ENCODE measurements around the gene SGIP1. TPM values are rescaled to one million over a fixed set of nuclear protein-coding genes. Genes with fewer than 3 reads are reported as not detected.
"Not testable (repeated sequence)": the region's sequence is repeated elsewhere in the genome, so short reads cannot be mapped to it uniquely, and the experiment has no call there.

The SGIP1 gene
- total RNA-seq, 3 donors from 2014 or later, result 0.65 to 7.3 (median 0.93) TPM

GRCh38 chr1:66576645-66577044 is 42.7 kb downstream of the SGIP1 start:
- TF ChIP-seq, protein P1, sequence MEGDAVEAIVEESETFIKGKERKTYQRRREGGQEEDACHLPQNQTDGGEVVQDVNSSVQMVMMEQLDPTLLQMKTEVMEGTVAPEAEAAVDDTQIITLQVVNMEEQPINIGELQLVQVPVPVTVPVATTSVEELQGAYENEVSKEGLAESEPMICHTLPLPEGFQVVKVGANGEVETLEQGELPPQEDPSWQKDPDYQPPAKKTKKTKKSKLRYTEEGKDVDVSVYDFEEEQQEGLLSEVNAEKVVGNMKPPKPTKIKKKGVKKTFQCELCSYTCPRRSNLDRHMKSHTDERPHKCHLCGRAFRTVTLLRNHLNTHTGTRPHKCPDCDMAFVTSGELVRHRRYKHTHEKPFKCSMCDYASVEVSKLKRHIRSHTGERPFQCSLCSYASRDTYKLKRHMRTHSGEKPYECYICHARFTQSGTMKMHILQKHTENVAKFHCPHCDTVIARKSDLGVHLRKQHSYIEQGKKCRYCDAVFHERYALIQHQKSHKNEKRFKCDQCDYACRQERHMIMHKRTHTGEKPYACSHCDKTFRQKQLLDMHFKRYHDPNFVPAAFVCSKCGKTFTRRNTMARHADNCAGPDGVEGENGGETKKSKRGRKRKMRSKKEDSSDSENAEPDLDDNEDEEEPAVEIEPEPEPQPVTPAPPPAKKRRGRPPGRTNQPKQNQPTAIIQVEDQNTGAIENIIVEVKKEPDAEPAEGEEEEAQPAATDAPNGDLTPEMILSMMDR (IDR thresholded peaks at IDR 0.05), result no peak
- intact Hi-C loops (cut with DNase I, micrococcal nuclease), result no loop called here
- H3K9me3 ChIP-seq, result no peaks in the 10 kb centered on the region
- ATAC-seq (no peak), DNase-seq (peak in 1 of 3 donors; percentile 14)
- H3K4me3 ChIP-seq, result no peak overlapping the region
- H3K4me1 ChIP-seq (ENCODE audit: low read depth), result no peaks in the 10 kb centered on the region
- H3K36me3 ChIP-seq (ENCODE audit: low read depth), result no peaks in the 10 kb centered on the region

GRCh38 chr1:66578841-66579240 is 44.9 kb downstream of the SGIP1 start:
- TF ChIP-seq, protein P1 (IDR thresholded peaks at IDR 0.05), result no peak
- intact Hi-C loops (cut with DNase I, micrococcal nuclease), result no loop called here
- no peak for ATAC-seq
- DNase-seq, result no peak
- H3K36me3 ChIP-seq (ENCODE audit: low read depth), result no peaks in the 10 kb centered on the region
- H3K4me3 ChIP-seq, result no peak overlapping the region
- no peaks in the 10 kb centered on the region for H3K9me3 ChIP-seq
- no peaks in the 10 kb centered on the region for H3K4me1 ChIP-seq (ENCODE audit: low read depth)

- H3K4me1 ChIP-seq (ENCODE audit: low read depth), result no peaks in the 10 kb centered on the region
- H3K9me3 ChIP-seq, result no peaks in the 10 kb centered on the region
- ATAC-seq (no peak), DNase-seq (no peak)
- no peaks in the 10 kb centered on the region for H3K36me3 ChIP-seq (ENCODE audit: low read depth)
- TF ChIP-seq, protein P1 (IDR thresholded peaks at IDR 0.05), result no peak
- H3K4me3 ChIP-seq, result no peak overlapping the region
- intact Hi-C loops (cut with DNase I, micrococcal nuclease), result no loop called here
These were observed 46.1 kb downstream of the SGIP1 start for GRCh38 chr1:66580081-66580480.

GRCh38 chr1:66583021-66583420 is 49.1 kb downstream of the SGIP1 start:
- Histone ChIP-seq H3K4me3 (no peak overlapping the region), H3K4me1 (ENCODE audit: low read depth) (no peaks in the 10 kb centered on the region), H3K36me3 (ENCODE audit: low read depth) (no peaks in the 10 kb centered on the region), H3K9me3 (no peaks in the 10 kb centered on the region)
- ATAC-seq (no peak), DNase-seq (no peak)
- TF ChIP-seq, protein P1 (IDR thresholded peaks at IDR 0.05), result no peak
- intact Hi-C loops (cut with DNase I, micrococcal nuclease), result no loop called here

DNA sequence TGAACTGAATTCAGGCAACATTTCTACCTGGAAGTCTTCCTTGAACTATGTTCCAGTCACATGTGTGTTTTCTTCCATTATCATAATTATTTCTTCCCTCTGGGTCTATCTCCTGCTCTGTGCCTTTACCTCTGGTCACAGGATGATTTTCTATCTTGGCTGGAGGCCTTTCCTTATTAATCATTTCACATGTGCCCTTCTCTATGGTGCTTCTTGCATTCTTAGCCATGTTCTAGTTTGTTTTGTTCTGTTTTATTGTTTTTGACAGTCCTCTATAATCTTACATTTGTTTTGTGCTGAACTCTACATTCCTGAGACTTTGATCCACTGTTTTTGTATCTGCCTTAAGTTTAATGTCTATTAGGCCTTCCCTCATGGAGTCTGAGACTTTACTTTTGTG is 51.0 kb downstream of the SGIP1 start:
- H3K4me1 ChIP-seq (ENCODE audit: low read depth), result no peaks in the 10 kb centered on the region
- TF ChIP-seq, protein P1 (IDR thresholded peaks at IDR 0.05), result no peak
- intact Hi-C loops (cut with DNase I, micrococcal nuclease), result no loop called here
- no peaks in the 10 kb centered on the region for H3K9me3 ChIP-seq
- no peak for ATAC-seq
- no peak overlapping the region for H3K4me3 ChIP-seq
- H3K36me3 ChIP-seq (ENCODE audit: low read depth), result no peaks in the 10 kb centered on the region
- no peak for DNase-seq

- no peak for ATAC-seq
- no peak for DNase-seq
- no peaks in the 10 kb centered on the region for H3K36me3 ChIP-seq (ENCODE audit: low read depth)
- intact Hi-C loops (cut with DNase I, micrococcal nuclease), result no loop called here
- no peak overlapping the region for H3K4me3 ChIP-seq
- no peaks in the 10 kb centered on the region for H3K9me3 ChIP-seq
- TF ChIP-seq, protein P1 (IDR thresholded peaks at IDR 0.05), result no peak
- no peaks in the 10 kb centered on the region for H3K4me1 ChIP-seq (ENCODE audit: low read depth)
These were observed 55.4 kb downstream of the SGIP1 start for GRCh38 chr1:66589326-66589725.

- ATAC-seq; H3K4me1 ChIP-seq (ENCODE audit: low read depth); intact Hi-C loops (cut with DNase I, micrococcal nuclease); DNase-seq; H3K36me3 ChIP-seq (ENCODE audit: low read depth); H3K9me3 ChIP-seq; H3K4me3 ChIP-seq: not testable (repeated sequence)
These were observed 58.2 kb downstream of the SGIP1 start for GRCh38 chr1:66592106-66592507.

Measured in mucosa of descending colon (tissue), 3 donors.